Testis (tissue), 2 donors: ENCODE results near the gene ZNF385A.

Source experiments
- POLR2A ChIP-seq: fragments of 450-650 bp; IDR thresholded peaks from one replicate; pipeline ENCODE4 v1.6.1; 2017; ENCODE audit warnings: antibody characterized with exemption, mild to moderate bottlenecking, moderate library complexity
- TF ChIP-seq, protein P1 (sequence below), 3 experiments: fragments of 450-650 bp in 2 of 3; fragments of 200-600 bp in 1 of 3; sonication (generic) in 1 of 3; IDR thresholded peaks; one replicate each; pipeline ENCODE4 v1.5.1; 2016 to 2019; ENCODE audit warnings: antibody characterized with exemption in 3 of 3, mild to moderate bottlenecking in 2 of 3, moderate library complexity in 1 of 3

- TF ChIP-seq, protein P1, sequence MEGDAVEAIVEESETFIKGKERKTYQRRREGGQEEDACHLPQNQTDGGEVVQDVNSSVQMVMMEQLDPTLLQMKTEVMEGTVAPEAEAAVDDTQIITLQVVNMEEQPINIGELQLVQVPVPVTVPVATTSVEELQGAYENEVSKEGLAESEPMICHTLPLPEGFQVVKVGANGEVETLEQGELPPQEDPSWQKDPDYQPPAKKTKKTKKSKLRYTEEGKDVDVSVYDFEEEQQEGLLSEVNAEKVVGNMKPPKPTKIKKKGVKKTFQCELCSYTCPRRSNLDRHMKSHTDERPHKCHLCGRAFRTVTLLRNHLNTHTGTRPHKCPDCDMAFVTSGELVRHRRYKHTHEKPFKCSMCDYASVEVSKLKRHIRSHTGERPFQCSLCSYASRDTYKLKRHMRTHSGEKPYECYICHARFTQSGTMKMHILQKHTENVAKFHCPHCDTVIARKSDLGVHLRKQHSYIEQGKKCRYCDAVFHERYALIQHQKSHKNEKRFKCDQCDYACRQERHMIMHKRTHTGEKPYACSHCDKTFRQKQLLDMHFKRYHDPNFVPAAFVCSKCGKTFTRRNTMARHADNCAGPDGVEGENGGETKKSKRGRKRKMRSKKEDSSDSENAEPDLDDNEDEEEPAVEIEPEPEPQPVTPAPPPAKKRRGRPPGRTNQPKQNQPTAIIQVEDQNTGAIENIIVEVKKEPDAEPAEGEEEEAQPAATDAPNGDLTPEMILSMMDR (IDR thresholded peaks at IDR 0.05): no peak
- TF ChIP-seq POLR2A: no peak
Measured at GRCh38 chr12:54413284-54414190, 29.0 kb upstream of the ZNF385A start.
